IPS DF 4.7 (cell line): ENCODE results near the gene KRT3.

Experiments
- DNase-seq: peaks from one replicate; pipeline ENCODE4 v3.0.0-alpha.2; 2013; ENCODE audit warnings: low spot score; ENCODE audit errors: extremely low read depth

Gene KRT3

DNA sequence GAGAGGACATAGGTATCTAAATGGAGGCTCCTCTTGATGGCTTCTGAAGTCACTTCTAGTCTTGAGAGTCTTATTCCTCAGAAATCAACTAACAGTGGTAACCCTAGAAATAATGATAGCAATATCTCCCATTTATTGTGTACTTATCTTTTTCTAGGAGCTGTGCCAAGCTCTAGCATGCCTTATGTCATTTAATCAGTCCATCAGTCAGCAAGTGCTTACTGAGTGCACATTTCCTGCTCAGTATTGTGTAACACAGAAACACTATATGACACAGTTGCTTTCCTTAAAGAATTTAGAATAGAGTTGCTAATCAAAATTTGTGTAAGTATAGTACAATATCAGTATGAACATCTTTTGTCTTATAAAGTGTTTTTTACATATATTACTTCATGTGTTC lies 55.3 kb downstream of the KRT3 start:
- no peak for DNase-seq

GRCh38 chr12:52739963-52740362 lies 56.0 kb downstream of the KRT3 start:
- no peak for DNase-seq
